H9 (cell line): ENCODE results near the gene DGCR8. TPM values are rescaled to one million over a fixed set of nuclear protein-coding genes. Genes with fewer than 3 reads are reported as not detected.

Source experiments
- DNase-seq: peaks from one replicate; pipeline ENCODE4 v3.0.0-alpha.2; 2017
- H2AFZ ChIP-seq: one replicate; pipeline ENCODE4 v1.6.1; 2013; ENCODE audit warnings: mild to moderate bottlenecking, low read length, control low read depth, moderate library complexity
- H2AK5ac ChIP-seq: 2 replicates; pipeline ENCODE4 v1.6.1; 2013; ENCODE audit warnings: low read length, control low read depth, mixed read lengths; ENCODE audit not compliant: insufficient read length
- H2BK120ac ChIP-seq: one replicate; pipeline ENCODE4 v1.6.1; 2013; ENCODE audit warnings: low read depth, mild to moderate bottlenecking, low read length, control low read depth, inconsistent platforms; ENCODE audit not compliant: poor library complexity, severe bottlenecking
- H2BK12ac ChIP-seq: 2 replicates; pipeline ENCODE4 v1.6.1; 2013; ENCODE audit warnings: low read length, control low read depth, mixed read lengths, low read depth; ENCODE audit not compliant: insufficient read length
- H2BK15ac ChIP-seq: 2 replicates; pipeline ENCODE4 v1.6.1; 2013; ENCODE audit warnings: low read depth, low read length, control low read depth
- H2BK20ac ChIP-seq: one replicate; pipeline ENCODE4 v1.6.1; 2013; ENCODE audit warnings: low read depth, mild to moderate bottlenecking, low read length, control low read depth, inconsistent platforms; ENCODE audit not compliant: poor library complexity, severe bottlenecking
- H2BK5ac ChIP-seq: 2 replicates; pipeline ENCODE4 v1.6.1; 2013; ENCODE audit warnings: low read length, control low read depth, mixed read lengths; ENCODE audit not compliant: insufficient read length
- H3K14ac ChIP-seq: 2 replicates; pipeline ENCODE4 v1.6.1; 2013; ENCODE audit warnings: low read length, control low read depth; ENCODE audit not compliant: insufficient read depth
- H3K18ac ChIP-seq: 2 replicates; pipeline ENCODE4 v1.6.1; 2013; ENCODE audit warnings: low read depth, mild to moderate bottlenecking, mixed read lengths, low read length, control low read depth; ENCODE audit not compliant: insufficient read length
- H3K23ac ChIP-seq: 2 replicates; pipeline ENCODE4 v1.6.1; 2013; ENCODE audit warnings: low read length, control low read depth, mixed read lengths, low read depth; ENCODE audit not compliant: insufficient read length
- H3K23me2 ChIP-seq: 2 replicates; pipeline ENCODE4 v1.6.1; 2013; ENCODE audit warnings: low read depth, mild to moderate bottlenecking, mixed read lengths, low read length, control low read depth; ENCODE audit not compliant: insufficient read length, poor library complexity, severe bottlenecking
- H3K27ac ChIP-seq: 2 replicates; pipeline ENCODE4 v1.5.1; 2013; ENCODE audit warnings: low read length, control low read depth, mixed read lengths, low read depth; ENCODE audit not compliant: insufficient read length
- H3K27me3 ChIP-seq: 2 replicates; pipeline ENCODE4 v1.6.1; 2013; ENCODE audit warnings: low read length, control low read depth, inconsistent platforms; ENCODE audit not compliant: insufficient read depth
- H3K4ac ChIP-seq: 2 replicates; pipeline ENCODE4 v1.6.1; 2013; ENCODE audit warnings: low read depth, mild to moderate bottlenecking, control low read depth, inconsistent platforms, low read length, moderate library complexity
- H3K4me1 ChIP-seq: 2 replicates; pipeline ENCODE4 v1.6.1; 2013; ENCODE audit warnings: low read length, control low read depth, inconsistent platforms; ENCODE audit not compliant: insufficient read depth
- H3K4me2 ChIP-seq: 2 replicates; pipeline ENCODE4 v1.6.1; 2013; ENCODE audit warnings: low read length, control low read depth, mixed read lengths; ENCODE audit not compliant: insufficient read length, insufficient read depth
- H3K56ac ChIP-seq: 2 replicates; pipeline ENCODE4 v1.6.1; 2013; ENCODE audit warnings: low read depth, mild to moderate bottlenecking, mixed read lengths, low read length, control low read depth; ENCODE audit not compliant: insufficient read length
- H3K79me1 ChIP-seq: 2 replicates; pipeline ENCODE4 v1.6.1; 2013; ENCODE audit warnings: low read depth, mild to moderate bottlenecking, moderate library complexity, low read length, control low read depth, inconsistent platforms; ENCODE audit not compliant: insufficient read depth, poor library complexity, severe bottlenecking
- H3K79me2 ChIP-seq: 2 replicates; pipeline ENCODE4 v1.6.1; 2013; ENCODE audit warnings: low read length, control low read depth, inconsistent platforms; ENCODE audit not compliant: insufficient read depth
- H3K9ac ChIP-seq: 2 replicates; pipeline ENCODE4 v1.6.1; 2013; ENCODE audit warnings: low read length, control low read depth, mixed read lengths; ENCODE audit not compliant: insufficient read length; ENCODE audit errors: extremely low read depth
- H3K9me3 ChIP-seq: one replicate; pipeline ENCODE4 v1.6.1; 2013; ENCODE audit warnings: low read depth, low read length, inconsistent platforms; ENCODE audit not compliant: control insufficient read depth
- H3T11ph ChIP-seq: one replicate; pipeline ENCODE4 v1.6.1; 2013; ENCODE audit warnings: mild to moderate bottlenecking, low read length, control low read depth, inconsistent platforms
- H4K20me1 ChIP-seq: one replicate; pipeline ENCODE4 v1.6.1; 2013; ENCODE audit not compliant: control insufficient read depth, insufficient read length, insufficient read depth
- H4K5ac ChIP-seq: 2 replicates; pipeline ENCODE4 v1.6.1; 2013; ENCODE audit warnings: low read depth, mild to moderate bottlenecking, mixed read lengths, low read length, control low read depth; ENCODE audit not compliant: insufficient read length
- H4K8ac ChIP-seq: replicated peaks from 2 replicates; pipeline ENCODE4 v1.6.1; 2013; ENCODE audit warnings: low read length, control low read depth, mixed read lengths, low read depth; ENCODE audit not compliant: insufficient read length
- H4K91ac ChIP-seq: 2 replicates; pipeline ENCODE4 v1.6.1; 2013; ENCODE audit warnings: low read depth, mild to moderate bottlenecking, moderate library complexity, mixed read lengths, low read length, control low read depth; ENCODE audit not compliant: insufficient read length
- H3K27ac Mint-ChIP-seq, 3 experiments: 2 replicates in 2 of 3; 3 replicates in 1 of 3; pipeline ENCODE4 v1.8.0; 2020 to 2021; ENCODE audit warnings: mixed read lengths in 3 of 3, mild to moderate bottlenecking in 1 of 3, moderate library complexity in 1 of 3
- H3K27me3 Mint-ChIP-seq: 2 replicates; pipeline ENCODE4 v1.8.0; 2021; ENCODE audit warnings: low read depth, mild to moderate bottlenecking, moderate library complexity, mixed read lengths
- H3K36me3 Mint-ChIP-seq, 3 experiments: 2 replicates in 2 of 3; 3 replicates in 1 of 3; pipeline ENCODE4 v1.8.0; 2020 to 2021; ENCODE audit warnings: low read depth in 3 of 3, mixed read lengths in 3 of 3; ENCODE audit not compliant: insufficient read depth in 1 of 3
- H3K4me1 Mint-ChIP-seq, 2 experiments: 2 replicates each; pipeline ENCODE4 v1.8.0; 2020; ENCODE audit warnings: mixed read lengths in 2 of 2
- H3K4me3 Mint-ChIP-seq, 2 experiments: 2 replicates in 1 of 2; 3 replicates in 1 of 2; pipeline ENCODE4 v1.8.0; 2020 to 2021; ENCODE audit warnings: mild to moderate bottlenecking in 2 of 2, mixed read lengths in 2 of 2, moderate library complexity in 1 of 2
- H3K9me3 Mint-ChIP-seq, 2 experiments: 2 replicates in 1 of 2; 3 replicates in 1 of 2; pipeline ENCODE4 v1.8.0; 2020; ENCODE audit warnings: mild to moderate bottlenecking in 2 of 2, mixed read lengths in 2 of 2, moderate library complexity in 1 of 2
- CTCF ChIP-seq: fragments of 200-600 bp; sonication (generic); conservative IDR thresholded peaks from 3 replicates; pipeline ENCODE4 v1.8.0; 2021; ENCODE audit warnings: antibody characterized with exemption, mild to moderate bottlenecking
- WGBS: extraction: QIAGEN DNeasy Blood & Tissue Kit; methylation state at CpG from one replicate; pipeline ENCODE4 v1.1.7; 2013; ENCODE audit warnings: missing lambda C conversion rate, low lambda C conversion rate, mixed read lengths; ENCODE audit not compliant: insufficient read length; ENCODE audit errors: extremely low coverage; 5-methylcytosine and 5-hydroxymethylcytosine counted together
- total RNA-seq: library from RNA; stranded (reverse); gene quantifications from 2 replicates; pipeline ENCODE4 v1.2.1, GENCODE V29; 2021

Gene DGCR8
- total RNA-seq, 1 experiment from 2014 or later = 74.5 TPM

- H3K27me3 ChIP-seq = no peaks in the 10 kb centered on the region
- H4K91ac ChIP-seq = no peak overlapping the region
- no peak for DNase-seq
- H3T11ph ChIP-seq = no peak overlapping the region
- H2AFZ ChIP-seq = no peak overlapping the region
- H3K23ac ChIP-seq = no peak overlapping the region
- WGBS = no CpG with 5 or more reads among the region's 7 CpGs
- H3K27ac ChIP-seq = no peak overlapping the region
- TF ChIP-seq CTCF = no peak
- H3K18ac ChIP-seq = no peak overlapping the region
- H3K4ac ChIP-seq = no peak overlapping the region
- no peak overlapping the region for H2BK120ac ChIP-seq
- H2BK12ac ChIP-seq = no peak overlapping the region
- no peaks in the 10 kb centered on the region for H3K79me1 ChIP-seq
- no peak overlapping the region for H2AK5ac ChIP-seq
- no peaks in the 10 kb centered on the region for H3K23me2 ChIP-seq
- no peaks in the 10 kb centered on the region for H3K9me3 ChIP-seq
- no peak overlapping the region for H2BK20ac ChIP-seq
- no peaks in the 10 kb centered on the region for H3K79me2 ChIP-seq
- no peak overlapping the region for H4K8ac ChIP-seq
- H3K27me3 Mint-ChIP-seq = no peaks in the 10 kb centered on the region
- H3K4me1 ChIP-seq = no peaks in the 10 kb centered on the region
- peaks cover 2 to 11% of the 10 kb centered on the region in 2 experiments; a peak in 3 of 5 replicates for H3K9me3 Mint-ChIP-seq
- no peak overlapping the region for H3K4me2 ChIP-seq
- no peak overlapping the region for H3K9ac ChIP-seq
- H3K27ac Mint-ChIP-seq = no peak overlapping the region
- no peak overlapping the region for H4K5ac ChIP-seq
- H3K36me3 Mint-ChIP-seq = peaks cover 13 to 28% (median 14%) of the 10 kb centered on the region in 3 experiments
- H4K20me1 ChIP-seq = no peaks in the 10 kb centered on the region
- no peak overlapping the region for H2BK5ac ChIP-seq
- H3K14ac ChIP-seq = no peak overlapping the region
- no peaks in the 10 kb centered on the region for H3K4me1 Mint-ChIP-seq
- no peak overlapping the region for H3K4me3 Mint-ChIP-seq
- H2BK15ac ChIP-seq = no peak overlapping the region
- H3K56ac ChIP-seq = no peak overlapping the region
Observed at GRCh38 chr22:20043997-20044342, 36.1 kb upstream of the DGCR8 start.
